Gastrocnemius medialis (tissue), 4 donors: ENCODE data around the gene CD96. TPM values are rescaled to one million over a fixed set of nuclear protein-coding genes. Genes with fewer than 3 reads are reported as not detected.
"Not testable (repeated sequence)": the region's sequence is repeated elsewhere in the genome, so short reads cannot be mapped to it uniquely, and the experiment has no call there.

Experiments
- ATAC-seq, 2 donors: fragments of 150-250 bp; one replicate each; pipeline ENCODE4 v1.9.1; 2016
- DNase-seq, 2 donors: peaks; one replicate each; pipeline ENCODE4 v3.0.0-alpha.2; 2019
- H3K27ac ChIP-seq, 4 donors: fragments of 200-600 bp; sonication (generic); 1 replicate in 1 of 4; 2 replicates in 3 of 4; pipeline ENCODE4 v1.5.1; 2016 to 2018; ENCODE audit warnings: mild to moderate bottlenecking in 2 of 4, moderate library complexity in 1 of 4
- H3K27me3 ChIP-seq, 3 donors: fragments of 200-600 bp; sonication (generic) in 2 of 3; 1 replicate in 1 of 3; 2 replicates in 2 of 3; pipeline versions ENCODE4 v1.5.1 to v1.6.0; 2016 to 2019; ENCODE audit warnings: mild to moderate bottlenecking in 1 of 3, moderate library complexity in 1 of 3
- H3K36me3 ChIP-seq, 2 donors: fragments of 200-600 bp; sonication (generic) in 1 of 2; one replicate each; pipeline ENCODE4 v1.5.1; 2017 to 2018
- H3K4me1 ChIP-seq, 2 donors: fragments of 200-600 bp; sonication (generic) in 1 of 2; one replicate each; pipeline ENCODE4 v1.5.1; 2016 to 2017; ENCODE audit warnings: mild to moderate bottlenecking in 2 of 2
- H3K4me3 ChIP-seq, 4 donors: fragments of 200-600 bp; sonication (generic) in 3 of 4; 1 replicate in 1 of 4; 2 replicates in 3 of 4; pipeline ENCODE4 v1.5.1; 2016 to 2019; ENCODE audit warnings: mild to moderate bottlenecking in 2 of 4
- H3K9me3 ChIP-seq, 3 donors: fragments of 200-600 bp; sonication (generic) in 2 of 3; 1 replicate in 1 of 3; 2 replicates in 2 of 3; pipeline ENCODE4 v1.5.1; 2016 to 2019
- POLR2A ChIP-seq, 2 donors: fragments of 450-650 bp; IDR thresholded peaks; one replicate each; pipeline ENCODE4 v1.6.1; 2017; ENCODE audit warnings: antibody characterized with exemption in 2 of 2, mild to moderate bottlenecking in 2 of 2, moderate library complexity in 2 of 2
- in situ Hi-C, 4 donors: fragments of 200-750 bp; cut with MboI; loops; one replicate each; pipeline versions ENCODE4 v1.15.0 to v1.8.0; 2017; ENCODE audit warnings: low sequenced_read_pairs in 4 of 4
- intact Hi-C: fragments of 100-400 bp; cut with DNase I; formaldehyde crosslinking; loops from one replicate; pipeline ENCODE4 v1.15.1; 2023; ENCODE audit warnings: low total_unique reads
- total RNA-seq, 4 donors: library from RNA; depleted of rRNA; stranded (reverse); fragments of >200 nt; gene quantifications; one replicate each; pipeline versions ENCODE4 v1.1.0 to v1.2.3, GENCODE V29; 2016
- TF ChIP-seq, protein P1 (sequence below), 5 experiments: fragments of 450-650 bp in 3 of 5; fragments of 200-600 bp in 2 of 5; sonication (generic) in 2 of 5; IDR thresholded peaks in 4 of 5; conservative IDR thresholded peaks in 1 of 5; 1 replicate in 4 of 5; 2 replicates in 1 of 5; pipeline ENCODE4 v1.5.1; 2016 to 2019; ENCODE audit warnings: antibody characterized with exemption in 5 of 5, mild to moderate bottlenecking in 3 of 5, moderate library complexity in 3 of 5

The CD96 gene
- total RNA-seq, 4 donors from 2014 or later, result 0.85 TPM; not detected in 3

GRCh38 chr3:111548756-111549155 lies 6.8 kb downstream of the CD96 start:
- H3K4me3 ChIP-seq, result no peak overlapping the region
- no peaks in the 10 kb centered on the region for H3K9me3 ChIP-seq
- H3K27ac ChIP-seq, result no peak overlapping the region
- in situ Hi-C loops, result no loop called here
- intact Hi-C loops, result no loop called here
- no peaks in the 10 kb centered on the region for H3K4me1 ChIP-seq
- TF ChIP-seq POLR2A (IDR thresholded peaks at IDR 0.05), result no peak
- TF ChIP-seq, protein P1, sequence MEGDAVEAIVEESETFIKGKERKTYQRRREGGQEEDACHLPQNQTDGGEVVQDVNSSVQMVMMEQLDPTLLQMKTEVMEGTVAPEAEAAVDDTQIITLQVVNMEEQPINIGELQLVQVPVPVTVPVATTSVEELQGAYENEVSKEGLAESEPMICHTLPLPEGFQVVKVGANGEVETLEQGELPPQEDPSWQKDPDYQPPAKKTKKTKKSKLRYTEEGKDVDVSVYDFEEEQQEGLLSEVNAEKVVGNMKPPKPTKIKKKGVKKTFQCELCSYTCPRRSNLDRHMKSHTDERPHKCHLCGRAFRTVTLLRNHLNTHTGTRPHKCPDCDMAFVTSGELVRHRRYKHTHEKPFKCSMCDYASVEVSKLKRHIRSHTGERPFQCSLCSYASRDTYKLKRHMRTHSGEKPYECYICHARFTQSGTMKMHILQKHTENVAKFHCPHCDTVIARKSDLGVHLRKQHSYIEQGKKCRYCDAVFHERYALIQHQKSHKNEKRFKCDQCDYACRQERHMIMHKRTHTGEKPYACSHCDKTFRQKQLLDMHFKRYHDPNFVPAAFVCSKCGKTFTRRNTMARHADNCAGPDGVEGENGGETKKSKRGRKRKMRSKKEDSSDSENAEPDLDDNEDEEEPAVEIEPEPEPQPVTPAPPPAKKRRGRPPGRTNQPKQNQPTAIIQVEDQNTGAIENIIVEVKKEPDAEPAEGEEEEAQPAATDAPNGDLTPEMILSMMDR (IDR thresholded peaks at IDR 0.05 in 4 of 5, conservative IDR thresholded peaks at IDR 0.05 in 1 of 5), result no peak
- no peak for DNase-seq
- H3K36me3 ChIP-seq, result no peaks in the 10 kb centered on the region
- no peaks in the 10 kb centered on the region for H3K27me3 ChIP-seq
- no peak for ATAC-seq

DNA sequence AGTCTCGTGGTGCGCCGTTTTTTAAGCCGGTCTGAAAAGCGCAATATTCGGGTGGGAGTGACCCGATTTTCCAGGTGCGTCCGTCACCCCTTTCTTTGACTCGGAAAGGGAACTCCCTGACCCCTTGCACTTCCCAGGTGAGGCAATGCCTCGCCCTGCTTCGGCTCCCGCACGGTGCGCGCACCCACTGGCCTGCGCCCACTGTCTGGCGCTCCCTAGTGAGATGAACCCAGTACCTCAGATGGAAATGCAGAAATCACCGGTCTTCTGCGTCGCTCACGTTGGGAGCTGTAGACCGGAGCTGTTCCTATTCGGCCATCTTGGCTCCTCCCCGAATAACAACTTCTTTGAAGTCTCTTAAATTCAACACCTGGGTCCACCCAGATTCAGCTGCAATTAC lies 19.9 kb downstream of the CD96 start:
- ATAC-seq, in situ Hi-C loops, H3K27ac ChIP-seq: not testable (repeated sequence)

DNA sequence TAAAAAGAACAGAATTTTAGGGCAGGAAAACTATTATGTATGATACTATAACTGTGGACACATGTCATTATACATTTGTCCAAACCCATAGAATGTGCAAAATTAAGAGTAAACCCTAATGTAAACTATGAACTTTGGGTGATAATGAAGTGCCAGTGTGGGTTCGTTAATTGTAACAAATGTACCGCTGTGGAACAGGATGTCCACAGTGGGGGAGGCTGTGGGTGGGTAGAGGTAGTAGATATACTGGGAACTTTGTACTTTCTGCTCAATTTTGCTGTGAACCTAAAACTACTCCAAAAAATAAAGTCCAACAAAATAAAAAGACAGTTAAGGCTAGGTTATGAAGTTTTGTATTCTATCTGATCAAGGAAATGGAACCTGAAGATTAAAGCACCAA lies 24.8 kb downstream of the CD96 start:
- no peaks in the 10 kb centered on the region for H3K27me3 ChIP-seq
- no peak for DNase-seq
- H3K4me1 ChIP-seq, result no peaks in the 10 kb centered on the region
- intact Hi-C loops, result no loop called here
- H3K36me3 ChIP-seq, result no peaks in the 10 kb centered on the region
- in situ Hi-C loops, result no loop called here
- H3K27ac ChIP-seq, result no peak overlapping the region
- H3K9me3 ChIP-seq, result no peaks in the 10 kb centered on the region
- H3K4me3 ChIP-seq, result no peak overlapping the region
- ATAC-seq, result no peak
- no peak for TF ChIP-seq POLR2A (IDR thresholded peaks at IDR 0.05)
- TF ChIP-seq, protein P1 (IDR thresholded peaks at IDR 0.05 in 4 of 5, conservative IDR thresholded peaks at IDR 0.05 in 1 of 5), result no peak

More for the DNA sequence above, 19.9 kb downstream of the CD96 start:
- H3K4me1 ChIP-seq, DNase-seq, H3K27me3 ChIP-seq, H3K4me3 ChIP-seq, H3K9me3 ChIP-seq, intact Hi-C loops, H3K36me3 ChIP-seq: not testable (repeated sequence)

DNA sequence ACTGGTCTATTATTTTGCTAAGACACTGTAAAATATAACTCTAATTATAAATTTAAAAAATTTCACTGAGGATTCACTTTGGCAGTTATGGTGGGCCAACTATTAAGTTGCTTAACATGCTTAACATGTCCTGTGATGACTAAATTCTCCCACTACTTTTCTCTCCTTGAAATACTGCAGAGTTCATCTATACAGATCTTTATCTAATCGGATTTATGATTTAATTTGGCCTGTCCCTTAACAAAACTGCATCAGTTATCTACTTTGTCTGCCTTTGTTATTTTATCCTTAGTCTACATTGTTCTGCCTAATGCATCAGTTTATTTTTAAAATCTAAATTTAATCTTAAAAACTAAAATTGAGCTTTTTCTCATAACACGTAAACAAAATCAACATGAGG lies 26.4 kb downstream of the CD96 start:
- TF ChIP-seq, protein P1 (IDR thresholded peaks at IDR 0.05 in 4 of 5, conservative IDR thresholded peaks at IDR 0.05 in 1 of 5), result no peak
- no peak for TF ChIP-seq POLR2A (IDR thresholded peaks at IDR 0.05)
- Histone ChIP-seq H3K9me3 (no peaks in the 10 kb centered on the region), H3K4me1 (no peaks in the 10 kb centered on the region), H3K27ac (no peak overlapping the region), H3K36me3 (no peaks in the 10 kb centered on the region), H3K27me3 (no peaks in the 10 kb centered on the region), H3K4me3 (no peak overlapping the region)
- DNase-seq (no peak), ATAC-seq (no peak)
- intact Hi-C loops, result no loop called here
- in situ Hi-C loops, result no loop called here

- in situ Hi-C loops, result no loop called here
- no peak for DNase-seq
- H3K9me3 ChIP-seq, result no peaks in the 10 kb centered on the region
These were observed 26.9 kb downstream of the CD96 start for GRCh38 chr3:111568911-111569310.

More at GRCh38 chr3:111568911-111569310, 26.9 kb downstream of the CD96 start:
- Histone ChIP-seq H3K36me3 (no peaks in the 10 kb centered on the region), H3K27ac (no peak overlapping the region), H3K4me1 (no peaks in the 10 kb centered on the region), H3K27me3 (no peaks in the 10 kb centered on the region), H3K4me3 (no peak overlapping the region)
- TF ChIP-seq, protein P1 (IDR thresholded peaks at IDR 0.05 in 4 of 5, conservative IDR thresholded peaks at IDR 0.05 in 1 of 5), result no peak
- no peak for TF ChIP-seq POLR2A (IDR thresholded peaks at IDR 0.05)
- intact Hi-C loops, result no loop called here
- ATAC-seq, result no peak
